GM21723 (cell line): Measurements from ENCODE around the gene MYO5A.
"Not testable (repeated sequence)": the region's sequence is repeated elsewhere in the genome, so short reads cannot be mapped to it uniquely, and the experiment has no call there.

Source experiments
- ATAC-seq: cut with Tn5 transposase; IDR thresholded peaks from one replicate; pipeline ENCODE4 v1.9.1; 2021; ENCODE audit warnings: mild to moderate bottlenecking, moderate library complexity; ENCODE audit not compliant: unreplicated experiment

The MYO5A gene

DNA sequence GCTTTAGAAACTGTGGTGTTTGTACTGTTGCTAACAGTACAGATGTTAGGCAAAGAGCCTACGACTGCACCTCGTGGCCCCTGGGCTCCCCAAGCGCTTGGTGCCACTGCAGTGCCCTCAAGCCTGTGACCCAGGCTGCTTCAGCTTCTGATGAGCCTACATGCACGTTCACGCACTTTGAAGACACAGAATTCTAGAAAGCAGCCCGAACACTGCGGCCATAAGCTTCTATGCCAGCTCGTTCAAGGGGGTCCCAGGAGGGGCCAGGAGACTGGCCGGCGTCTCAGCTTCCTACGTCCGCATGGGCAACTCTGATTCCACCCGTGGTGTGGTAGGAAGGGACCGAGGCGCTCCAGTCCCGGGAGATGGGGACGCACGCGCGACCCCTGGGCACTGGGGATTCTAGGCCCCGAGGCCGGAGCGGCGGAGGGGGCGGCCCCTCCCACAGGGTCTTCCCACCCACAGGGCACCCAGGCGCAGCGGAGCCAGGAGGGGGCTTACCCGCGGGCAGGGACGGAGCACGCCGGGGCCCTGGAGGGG lies 233.7 kb downstream of the MYO5A start:
- ATAC-seq: no peak

DNA sequence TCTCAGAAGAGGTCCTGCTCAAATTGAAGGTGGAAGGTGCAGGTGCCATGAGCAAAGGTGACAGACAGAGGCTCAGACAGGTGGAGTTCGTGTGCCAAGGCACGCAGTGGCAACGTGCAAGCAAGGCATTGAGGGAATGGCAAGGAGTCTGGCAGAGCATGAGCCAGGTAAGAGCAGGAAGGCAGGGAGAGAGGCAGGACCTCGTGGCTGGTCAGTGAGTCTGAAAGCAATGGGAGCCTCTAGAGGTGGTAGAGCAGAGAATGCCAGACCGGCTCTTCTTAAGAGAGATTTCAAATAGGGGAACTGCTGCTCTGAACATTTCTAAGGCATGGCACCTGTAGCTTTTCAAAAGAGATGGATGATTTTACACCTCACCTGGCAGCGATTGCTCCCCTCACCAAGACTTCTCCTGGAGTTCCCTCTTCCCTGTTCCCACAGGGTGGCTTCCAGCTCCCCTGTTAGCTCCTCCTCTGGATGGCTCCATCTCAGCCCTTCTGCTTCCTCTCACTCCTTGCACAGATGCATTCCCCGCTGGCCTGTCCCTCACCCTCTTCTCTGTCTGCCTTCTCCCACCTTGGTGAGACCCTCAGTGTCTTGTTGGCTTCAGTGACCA lies 235.8 kb downstream of the MYO5A start:
- ATAC-seq: no peak

DNA sequence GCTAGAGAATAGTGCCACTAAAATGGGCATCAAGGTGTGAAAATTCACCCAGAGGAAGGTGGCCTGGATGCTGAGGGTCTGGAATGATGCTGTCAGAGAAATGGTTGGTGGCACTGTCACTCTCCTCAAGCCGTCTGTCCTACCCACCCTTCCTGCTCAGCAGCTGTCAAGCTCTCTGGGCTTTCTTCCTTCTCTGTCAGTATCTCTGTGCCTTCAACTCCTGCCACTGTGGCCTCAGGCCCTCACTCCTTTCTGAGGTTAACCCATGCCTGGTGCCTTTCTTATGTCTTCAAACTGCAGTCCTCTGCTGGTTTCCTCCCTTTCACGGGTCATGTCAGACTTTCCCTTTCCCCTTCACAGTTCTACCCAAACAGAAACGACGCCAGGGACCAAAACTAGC lies 237.5 kb downstream of the MYO5A start:
- no peak for ATAC-seq

DNA sequence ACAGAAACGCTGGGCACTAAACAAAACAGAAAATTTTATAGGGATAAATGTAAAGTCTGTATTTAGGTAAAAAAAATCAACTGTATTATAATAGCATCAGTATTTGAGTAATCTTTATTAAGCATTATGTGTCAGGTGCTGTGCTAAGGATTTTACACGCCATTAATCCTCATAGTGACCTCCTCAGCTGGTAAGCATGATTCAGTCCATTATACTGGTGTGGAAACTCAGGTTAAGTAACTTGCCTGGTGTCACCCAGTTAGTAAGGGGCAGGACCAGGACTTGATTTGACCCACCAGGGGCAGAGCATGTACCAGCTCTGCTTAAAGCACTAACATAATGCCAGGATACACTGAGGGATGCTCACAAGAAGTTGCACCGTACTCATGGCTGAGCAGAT lies 237.9 kb downstream of the MYO5A start:
- no peak for ATAC-seq

DNA sequence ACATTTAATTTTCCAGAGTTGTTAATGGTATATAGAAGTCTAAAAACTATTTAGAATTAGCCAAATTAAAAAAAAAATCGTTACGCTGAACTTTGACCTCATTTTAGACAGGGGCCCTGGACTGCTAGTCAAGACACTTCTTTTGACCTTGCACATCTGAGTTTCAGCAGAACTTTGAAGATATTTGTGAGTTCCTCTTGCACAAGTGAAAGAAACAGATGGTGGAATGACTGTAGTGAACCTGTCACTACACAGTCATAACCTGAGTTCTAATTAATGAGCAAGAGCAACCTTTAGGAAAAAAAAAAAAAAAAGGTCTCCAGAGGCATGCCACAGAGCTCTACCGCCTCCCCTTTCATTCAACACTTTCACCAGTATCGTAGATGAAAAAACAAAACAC lies 238.4 kb downstream of the MYO5A start:
- no peak for ATAC-seq

DNA sequence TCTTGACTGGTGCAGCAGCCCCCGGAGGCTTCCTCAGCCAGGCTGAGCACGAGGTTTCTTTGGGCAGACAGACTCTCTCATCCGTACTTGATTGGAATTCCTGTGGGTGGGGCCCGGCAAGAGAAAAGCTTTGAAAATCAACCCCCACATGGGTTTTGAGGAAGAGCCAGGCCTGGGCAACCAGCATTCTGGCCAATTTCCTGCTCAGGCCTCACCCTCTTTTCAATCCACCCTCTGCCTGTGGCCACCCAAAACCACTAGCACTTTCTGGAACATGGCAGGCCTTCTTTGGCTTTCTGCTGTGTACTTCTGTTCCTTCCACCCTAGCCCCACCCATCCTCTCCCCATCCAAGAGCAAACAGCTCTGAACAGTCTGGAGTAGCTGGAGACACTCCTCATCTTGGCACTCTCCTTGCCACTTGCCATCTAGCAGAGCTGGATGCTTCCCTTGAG lies 239.0 kb downstream of the MYO5A start:
- no peak for ATAC-seq

DNA sequence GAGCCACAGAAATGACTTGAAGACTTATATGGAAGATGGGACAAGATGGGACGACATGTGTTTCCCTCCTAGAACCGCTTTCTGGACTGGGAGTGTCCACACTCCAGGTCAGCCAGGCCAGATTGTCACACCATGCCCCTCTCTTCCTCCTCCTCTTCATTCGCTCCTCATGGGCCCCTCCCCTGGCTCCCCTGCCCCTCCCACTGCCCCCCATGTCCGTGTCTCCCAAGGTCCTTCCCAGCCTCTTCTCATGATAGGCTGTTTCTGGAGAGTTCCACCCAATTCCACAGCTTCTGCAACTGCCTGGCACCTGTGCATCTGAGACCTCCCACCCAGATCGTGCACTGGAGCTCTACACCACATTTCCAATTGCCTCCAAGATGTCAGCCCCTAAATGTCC lies 239.7 kb downstream of the MYO5A start:
- ATAC-seq: no peak

DNA sequence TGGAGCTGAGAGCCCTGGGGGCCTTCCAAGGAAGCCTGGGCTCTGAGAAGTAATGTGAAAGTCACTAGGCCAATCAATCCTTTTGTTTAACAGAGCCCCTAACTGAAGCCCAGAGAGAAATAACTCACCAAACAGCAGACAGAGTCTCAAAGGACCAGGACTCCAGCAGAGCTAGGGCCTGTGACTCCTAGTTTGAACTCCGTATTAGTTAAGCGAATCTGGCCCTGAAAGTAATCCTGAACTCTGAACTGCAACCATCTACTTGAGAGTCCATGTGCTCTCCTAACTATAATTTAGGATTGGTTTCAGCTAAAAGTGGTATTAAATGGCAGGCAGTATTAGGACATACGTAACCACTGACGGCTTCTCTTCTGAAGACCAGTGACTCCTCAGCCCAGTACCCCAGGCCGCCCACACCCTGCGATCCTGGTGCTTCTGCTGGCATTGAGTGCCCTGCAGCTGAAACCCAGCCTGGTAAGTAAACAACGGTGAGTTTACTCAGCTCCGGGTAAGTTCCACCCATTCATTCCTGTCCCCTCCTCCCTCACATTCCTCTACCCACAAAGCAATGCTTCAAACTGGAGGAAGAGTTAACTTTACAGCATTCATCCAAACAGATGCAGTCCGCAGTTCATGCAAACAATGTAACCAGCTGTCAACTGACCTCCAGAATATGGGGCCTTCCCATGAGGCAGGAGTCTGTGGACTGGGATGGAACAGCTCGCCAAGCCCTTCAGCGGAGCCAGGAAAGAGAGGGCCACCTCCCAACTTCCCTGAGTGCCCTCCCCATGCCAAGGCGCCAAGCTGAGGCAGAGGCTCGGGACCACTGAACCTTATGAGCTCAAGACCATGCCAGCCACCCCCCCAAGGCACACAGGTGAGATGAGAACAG lies 240.4 kb downstream of the MYO5A start:
- ATAC-seq: no peak

DNA sequence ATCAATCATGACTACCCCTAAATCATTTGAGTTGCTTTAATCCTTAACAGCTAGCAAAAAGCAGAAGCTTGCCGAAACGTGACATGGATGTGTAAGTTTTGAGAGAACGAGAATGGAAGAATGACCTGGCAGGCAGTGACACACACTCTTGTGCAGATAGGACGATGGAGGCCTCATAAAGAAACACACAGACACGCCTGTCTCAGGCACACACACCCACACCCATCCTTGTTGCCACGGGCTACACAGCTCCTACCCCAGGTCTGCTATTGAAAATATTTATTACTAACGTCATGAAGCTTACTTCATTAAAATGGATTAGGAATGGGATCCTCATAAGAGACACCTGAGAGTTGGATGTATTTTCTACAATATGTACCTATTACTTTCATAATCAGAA lies 241.6 kb downstream of the MYO5A start:
- no peak for ATAC-seq

DNA sequence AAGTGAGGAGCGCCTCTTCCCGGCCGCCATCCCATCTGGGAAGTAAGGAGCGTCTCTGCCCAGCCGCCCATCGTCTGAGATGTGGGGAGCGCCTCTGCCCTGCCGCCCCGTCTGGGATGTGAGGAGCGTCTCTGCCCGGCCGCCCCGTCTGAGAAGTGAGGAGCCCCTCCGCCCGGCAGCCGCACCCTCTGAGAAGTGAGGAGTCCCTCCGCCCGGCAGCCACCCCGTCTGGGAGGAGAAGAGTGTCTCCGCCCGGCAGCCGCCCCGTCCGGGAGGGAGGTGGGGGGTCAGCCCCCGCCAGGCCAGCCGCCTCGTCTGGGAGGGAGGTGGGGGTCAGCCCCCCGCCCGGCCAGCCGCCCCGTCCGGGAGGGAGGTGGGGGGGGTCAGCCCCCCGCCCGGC lies 242.7 kb downstream of the MYO5A start:
- not testable (repeated sequence) for ATAC-seq

DNA sequence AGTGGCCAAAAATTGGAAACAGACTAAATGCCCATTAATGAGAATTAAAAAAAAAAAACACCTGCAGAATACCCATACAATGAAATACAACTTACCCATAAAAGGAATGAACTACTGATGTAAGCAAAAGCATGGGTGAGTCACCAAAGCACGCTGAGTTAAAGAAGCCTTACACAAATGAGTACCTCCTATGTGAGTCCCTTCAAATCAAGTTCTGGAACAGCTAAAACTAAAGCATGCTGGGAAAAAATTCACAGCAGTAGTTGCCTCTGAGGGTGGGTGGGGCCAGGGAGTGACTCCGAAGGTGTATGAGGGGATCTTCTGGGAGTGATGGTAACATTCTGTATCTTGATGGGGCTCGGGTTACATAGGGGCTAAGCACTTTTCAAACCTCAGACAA lies 244.5 kb downstream of the MYO5A start:
- ATAC-seq: no peak

DNA sequence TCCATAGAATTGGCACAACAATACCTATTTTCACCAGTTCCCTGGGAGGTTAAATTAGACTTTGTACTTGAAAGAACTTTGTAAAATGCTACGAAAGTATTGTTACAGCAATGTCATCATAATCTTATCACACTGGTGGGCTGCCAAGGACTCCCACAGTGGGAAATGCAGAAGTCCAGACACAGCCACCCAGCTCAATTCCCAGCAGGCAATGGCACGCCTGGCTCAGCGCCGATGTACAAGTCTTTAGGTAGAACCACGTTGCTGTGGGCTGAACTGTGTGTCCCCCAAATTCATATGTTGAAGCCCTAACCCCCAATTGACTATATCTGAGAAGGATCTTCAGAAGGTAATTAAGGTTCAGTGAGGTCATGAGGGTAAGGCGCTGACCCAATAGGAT lies 245.4 kb downstream of the MYO5A start:
- ATAC-seq: no peak

DNA sequence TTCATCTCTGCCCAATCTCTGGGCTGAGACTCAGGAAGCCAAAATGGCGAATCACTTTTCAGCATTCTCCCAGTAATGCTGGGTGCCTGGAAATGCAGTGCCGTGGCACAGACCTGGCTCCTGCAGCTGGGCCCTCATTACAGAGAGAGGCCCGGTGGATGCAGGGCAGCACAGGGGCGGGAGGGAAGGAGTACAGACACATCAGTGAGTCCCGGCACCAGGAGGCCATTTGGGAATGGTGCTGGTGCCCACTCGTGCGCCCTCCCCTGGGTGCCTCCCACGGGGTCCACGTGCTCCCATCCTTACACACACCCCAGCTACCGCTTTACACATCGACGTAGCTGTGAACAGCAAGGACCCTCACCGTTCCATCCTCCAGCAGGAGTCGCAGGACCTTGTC lies 246.3 kb downstream of the MYO5A start:
- ATAC-seq: no peak

DNA sequence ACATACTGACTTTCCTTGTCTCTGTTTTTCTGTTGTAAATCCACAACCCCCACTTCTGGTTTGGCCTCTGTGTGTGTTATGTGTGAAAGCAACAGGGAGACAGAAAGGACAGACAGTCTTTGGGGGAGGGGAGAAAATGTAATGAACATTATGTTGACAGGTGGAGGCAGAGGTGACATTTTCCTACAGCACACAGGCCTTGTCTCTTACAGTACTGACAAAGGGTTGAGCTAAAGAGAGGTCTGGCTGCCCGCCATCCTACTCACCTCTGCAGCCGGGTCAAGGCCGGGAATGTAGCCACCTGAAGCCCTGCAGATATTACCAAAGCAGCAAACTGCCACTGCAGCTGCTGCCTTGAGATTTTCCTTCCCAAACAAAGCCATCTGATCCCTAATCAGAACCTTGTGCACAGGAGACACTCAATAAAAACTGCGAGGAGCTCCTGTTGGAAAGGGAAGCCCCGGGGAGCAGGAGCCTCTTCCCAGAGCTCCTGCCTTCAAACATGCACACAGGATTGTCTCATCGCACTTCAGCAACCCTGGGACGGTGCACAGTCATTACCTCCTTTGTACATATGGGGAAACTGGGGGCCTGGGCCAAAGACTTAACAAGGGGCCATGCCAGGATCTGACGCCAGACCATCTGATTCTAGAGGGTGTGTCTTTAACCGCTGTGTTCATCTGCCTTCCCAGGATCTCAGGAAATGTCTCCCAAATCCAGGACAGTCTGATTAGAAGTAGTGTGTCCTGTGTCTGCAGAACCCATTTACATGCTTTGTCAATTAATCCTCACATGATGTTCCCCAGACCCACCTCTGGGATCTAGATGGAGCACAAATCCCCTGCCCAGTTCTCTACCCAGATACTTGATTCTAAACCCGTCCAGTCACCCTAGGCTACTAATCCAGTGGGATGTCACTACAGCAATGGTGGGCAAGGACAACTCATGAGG lies 247.3 kb downstream of the MYO5A start:
- no peak for ATAC-seq

DNA sequence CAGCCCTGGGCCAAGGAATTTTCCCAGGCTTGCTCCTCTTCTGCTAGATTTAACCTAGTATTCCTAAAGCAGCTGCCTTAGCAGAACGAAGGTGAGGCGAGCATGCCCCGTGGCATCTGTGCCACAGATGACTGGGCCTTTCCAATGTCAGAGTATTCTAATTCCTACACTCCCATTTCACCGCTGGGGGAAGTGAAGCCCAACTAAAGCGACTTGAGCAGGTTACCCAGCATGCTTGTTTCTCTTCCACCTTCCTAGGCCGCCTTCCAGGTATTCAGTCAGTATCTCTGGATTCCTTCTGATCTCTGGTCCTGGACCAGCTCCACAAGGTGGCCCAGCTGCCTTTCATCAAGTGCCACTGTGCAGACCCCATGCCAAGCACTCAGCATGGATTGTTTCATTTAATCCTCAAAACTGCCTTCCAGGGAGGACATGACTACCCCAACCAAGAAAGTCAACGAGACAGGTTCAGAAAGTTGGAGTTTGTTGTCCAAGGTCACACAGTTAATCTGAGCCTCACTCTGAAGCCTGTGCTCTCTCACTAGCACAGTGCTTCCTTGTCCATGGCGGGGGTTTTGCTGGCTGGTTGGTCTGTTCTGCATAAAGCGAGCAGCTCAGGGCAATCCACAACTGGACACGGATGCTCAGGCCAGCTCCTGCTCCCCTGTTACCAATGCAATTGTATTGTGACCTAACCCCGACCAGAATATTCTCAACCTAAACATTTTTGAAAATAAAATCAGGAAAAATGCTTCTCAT lies 248.2 kb downstream of the MYO5A start:
- no peak for ATAC-seq

DNA sequence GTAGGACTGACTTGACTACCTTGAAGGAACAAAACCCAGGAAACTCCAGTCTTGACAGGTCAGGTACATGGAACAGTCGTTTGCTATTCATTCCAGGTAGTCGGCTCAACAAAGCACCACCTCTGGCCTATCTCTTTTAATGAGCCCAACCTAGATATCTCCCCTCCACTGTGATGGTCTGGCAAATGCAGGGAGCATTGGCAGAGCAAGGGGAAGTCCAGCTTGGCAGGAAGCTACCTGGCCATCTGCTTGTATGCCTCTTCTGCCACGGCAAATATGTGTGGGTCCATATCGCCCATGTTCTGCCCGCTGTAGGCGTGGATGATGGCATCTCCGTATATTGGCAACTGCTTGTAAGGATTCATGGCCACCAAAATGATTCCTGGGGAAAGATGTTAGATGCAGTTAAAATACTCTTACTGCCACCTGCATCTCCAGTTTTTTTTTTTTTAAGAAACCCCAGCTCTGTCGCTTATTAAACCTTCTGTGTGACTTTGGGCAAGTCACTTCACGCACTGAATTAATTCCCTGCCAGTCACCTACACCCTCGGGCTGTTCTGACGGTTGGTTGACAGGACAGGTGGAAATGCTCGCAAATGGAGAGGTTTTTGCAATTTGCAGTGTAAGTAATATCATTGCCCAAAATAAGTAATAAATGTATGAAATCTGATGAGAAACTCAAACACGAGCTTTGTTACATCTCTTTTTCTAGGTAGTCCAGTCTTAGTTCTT lies 249.9 kb downstream of the MYO5A start:
- no peak for ATAC-seq

DNA sequence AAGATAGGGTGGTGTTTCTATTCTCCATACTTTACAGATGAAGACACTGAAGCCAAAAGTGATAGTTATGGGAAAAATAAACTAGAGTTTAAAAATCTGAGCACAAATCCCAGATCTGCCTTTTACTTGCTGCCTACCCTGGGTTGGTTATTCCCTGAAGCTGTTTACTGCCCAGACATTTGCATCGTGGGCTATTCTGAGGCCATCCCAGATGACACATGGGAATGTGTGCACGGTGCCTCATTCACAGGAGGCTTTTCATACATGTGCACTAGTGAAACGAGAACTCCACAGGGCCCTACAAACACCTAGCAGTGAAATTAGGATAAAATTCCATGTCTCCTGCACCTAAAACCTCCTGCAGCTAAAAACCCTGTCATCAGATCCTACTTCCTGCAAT lies 250.5 kb downstream of the MYO5A start:
- ATAC-seq: no peak

DNA sequence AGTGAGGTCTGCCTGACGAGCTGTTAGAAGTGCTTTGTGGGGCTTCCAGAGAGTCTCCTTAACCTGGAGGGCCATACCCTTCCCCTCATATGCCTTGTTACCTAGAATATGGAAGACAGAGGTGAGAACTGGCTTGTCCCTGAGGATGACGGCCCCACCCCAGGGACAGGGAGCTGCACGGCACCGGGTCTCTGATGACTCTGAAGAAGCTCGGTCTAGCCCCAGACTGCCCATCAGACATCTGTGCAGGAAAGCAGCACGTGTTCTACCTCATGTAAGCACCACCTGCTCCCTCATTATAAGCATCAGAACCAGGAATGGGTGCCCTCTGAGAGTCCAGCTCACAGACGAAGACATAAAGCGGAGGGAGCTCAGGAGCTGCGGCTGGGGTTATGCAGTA lies 251.1 kb downstream of the MYO5A start:
- ATAC-seq: no peak

DNA sequence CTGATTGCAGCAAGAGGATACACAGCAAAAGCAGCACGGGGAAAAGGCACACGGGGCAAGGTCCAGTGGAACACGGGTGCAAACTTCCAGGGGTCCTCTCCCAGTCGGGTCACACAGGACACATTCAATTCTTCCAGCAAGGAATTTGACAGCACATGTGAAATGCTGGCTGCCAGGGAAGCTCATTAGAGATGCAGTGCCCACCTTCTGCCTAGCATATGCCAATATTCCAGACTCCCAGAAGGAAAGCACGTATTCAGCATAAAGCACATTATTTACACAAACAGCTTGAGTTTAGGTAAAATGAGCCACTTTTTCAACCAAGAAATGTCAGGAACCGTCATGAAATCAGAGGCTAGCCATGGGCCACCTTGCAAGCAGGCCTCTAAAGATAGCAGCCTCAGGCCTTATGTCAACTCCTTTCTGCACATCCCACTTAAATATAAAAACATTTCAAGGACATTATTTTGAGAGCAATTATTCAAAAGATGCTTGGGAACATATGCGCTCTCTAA lies 252.4 kb downstream of the MYO5A start:
- no peak for ATAC-seq
